ENCODE measurements around the gene SMARCA1. TPM values are rescaled to one million over a fixed set of nuclear protein-coding genes. Genes with fewer than 3 reads are reported as not detected.

Gene SMARCA1
- total and polyA plus RNA-seq, 10 of the 15 experiments (the other 5 are each of a cell fraction or from before 2014, with no cell fraction given), result 0.02 to 0.31 (median 0.08) TPM; not detected in 3

- SMC1A ChIA-PET (ENCODE audit: uncharacterized antibody, unreplicated experiment), result interaction anchor here (1.6 kb wide), 1 partner anchor 15 kb away, joined by 3 read pairs; no protein-coding TSS in a partner anchor
- no TSS peak for BruUV-seq (replicated peaks)
- POLR2A ChIA-PET, result no interaction called here
- Histone ChIP-seq H3K27me3 (replicated peaks in 1 of 2; ENCODE audit: control insufficient read depth in 2 of 2, insufficient read depth in 2 of 2, low read length in 1 of 2) (no peaks in the 10 kb centered on the region), H3K36me3 (ENCODE audit: control insufficient read depth in 2 of 2, insufficient read depth in 2 of 2, low read length in 1 of 2) (no peaks in the 10 kb centered on the region), H3K79me2 (ENCODE audit: control insufficient read depth, insufficient read depth, low read length) (no peaks in the 10 kb centered on the region), H4K20me1 (ENCODE audit: control insufficient read depth, insufficient read depth) (no peaks in the 10 kb centered on the region), H3K4me2 (ENCODE audit: control insufficient read depth, insufficient read depth) (no peak overlapping the region), H3K9me3 (replicated peaks; ENCODE audit: control insufficient read depth, insufficient read depth, low read length) (no peaks in the 10 kb centered on the region), H3K4me1 (ENCODE audit: control insufficient read depth, insufficient read depth, low read length) (no peaks in the 10 kb centered on the region), H3K9ac (ENCODE audit: control insufficient read depth, insufficient read depth, low read length) (no peak overlapping the region), H2AFZ (ENCODE audit: control insufficient read depth, low read depth, low read length) (no peak overlapping the region), H3K27ac (ENCODE audit: control insufficient read depth, insufficient read depth) (no peak overlapping the region), H3K4me3 (no peak overlapping the region)
- FAIRE-seq (no peak), ATAC-seq (no peak), DNase-seq (ENCODE audit: low read depth, low spot score) (no peak)
- TF ChIP-seq, protein P1, sequence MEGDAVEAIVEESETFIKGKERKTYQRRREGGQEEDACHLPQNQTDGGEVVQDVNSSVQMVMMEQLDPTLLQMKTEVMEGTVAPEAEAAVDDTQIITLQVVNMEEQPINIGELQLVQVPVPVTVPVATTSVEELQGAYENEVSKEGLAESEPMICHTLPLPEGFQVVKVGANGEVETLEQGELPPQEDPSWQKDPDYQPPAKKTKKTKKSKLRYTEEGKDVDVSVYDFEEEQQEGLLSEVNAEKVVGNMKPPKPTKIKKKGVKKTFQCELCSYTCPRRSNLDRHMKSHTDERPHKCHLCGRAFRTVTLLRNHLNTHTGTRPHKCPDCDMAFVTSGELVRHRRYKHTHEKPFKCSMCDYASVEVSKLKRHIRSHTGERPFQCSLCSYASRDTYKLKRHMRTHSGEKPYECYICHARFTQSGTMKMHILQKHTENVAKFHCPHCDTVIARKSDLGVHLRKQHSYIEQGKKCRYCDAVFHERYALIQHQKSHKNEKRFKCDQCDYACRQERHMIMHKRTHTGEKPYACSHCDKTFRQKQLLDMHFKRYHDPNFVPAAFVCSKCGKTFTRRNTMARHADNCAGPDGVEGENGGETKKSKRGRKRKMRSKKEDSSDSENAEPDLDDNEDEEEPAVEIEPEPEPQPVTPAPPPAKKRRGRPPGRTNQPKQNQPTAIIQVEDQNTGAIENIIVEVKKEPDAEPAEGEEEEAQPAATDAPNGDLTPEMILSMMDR (IDR thresholded peaks at IDR 0.05 in 2 of 3, conservative IDR thresholded peaks at IDR 0.05 in 1 of 3; ENCODE audit: control insufficient read depth in 2 of 3, extremely low read depth in 1 of 3, insufficient read depth in 1 of 3, low read depth in 3 of 3, low read length in 3 of 3), result peak in 1 of 3 experiments; percentile 13; a peak in 2 of 6 replicates
- no peak for TF ChIP-seq IKZF2 (IDR thresholded peaks at IDR 0.05)
- in situ Hi-C loops (cut with MboI), result no loop called here
- CTCF ChIA-PET, result interaction anchor here (0.5 kb wide), 1 partner anchor 135 kb away, joined by 3 read pairs; no protein-coding TSS in a partner anchor
- WGBS (ENCODE audit: insufficient coverage, insufficient replicate concordance, low lambda C conversion rate, missing lambda C conversion rate), result 11% methylated on average over 3 of the region's 3 CpGs
- intact Hi-C loops (cut with micrococcal nuclease; ENCODE audit: unreplicated experiment), result no loop called here
- RAD21 ChIA-PET (ENCODE audit: unreplicated experiment), result no interaction called here
These were observed 60.6 kb downstream of the SMARCA1 start for GRCh38 chrX:129462707-129463106.

- Histone ChIP-seq H3K9ac (ENCODE audit: control insufficient read depth, insufficient read depth, low read length) (no peak overlapping the region), H3K4me2 (ENCODE audit: control insufficient read depth, insufficient read depth) (no peak overlapping the region), H3K27ac (ENCODE audit: control insufficient read depth, insufficient read depth) (no peak overlapping the region), H2AFZ (ENCODE audit: control insufficient read depth, low read depth, low read length) (no peak overlapping the region), H3K9me3 (replicated peaks; ENCODE audit: control insufficient read depth, insufficient read depth, low read length) (no peaks in the 10 kb centered on the region), H3K4me1 (ENCODE audit: control insufficient read depth, insufficient read depth, low read length) (no peaks in the 10 kb centered on the region), H3K36me3 (ENCODE audit: control insufficient read depth in 2 of 2, insufficient read depth in 2 of 2, low read length in 1 of 2) (no peaks in the 10 kb centered on the region), H3K4me3 (no peak overlapping the region), H4K20me1 (ENCODE audit: control insufficient read depth, insufficient read depth) (no peaks in the 10 kb centered on the region), H3K27me3 (replicated peaks in 1 of 2; ENCODE audit: control insufficient read depth in 2 of 2, insufficient read depth in 2 of 2, low read length in 1 of 2) (no peaks in the 10 kb centered on the region), H3K79me2 (ENCODE audit: control insufficient read depth, insufficient read depth, low read length) (no peaks in the 10 kb centered on the region)
- in situ Hi-C loops (cut with MboI) (no loop called here), intact Hi-C loops (cut with micrococcal nuclease; ENCODE audit: unreplicated experiment) (no loop called here)
- no peak for DNase-seq (ENCODE audit: low read depth, low spot score)
- SMC1A ChIA-PET (ENCODE audit: uncharacterized antibody, unreplicated experiment), result no interaction called here
- BruUV-seq (replicated peaks), result no TSS peak
- FAIRE-seq, result no peak
- WGBS (ENCODE audit: insufficient coverage, insufficient replicate concordance, low lambda C conversion rate, missing lambda C conversion rate), result 0% methylated on average over 3 of the region's 3 CpGs
- RAD21 ChIA-PET (ENCODE audit: unreplicated experiment), result no interaction called here
- no peak for ATAC-seq
- POLR2A ChIA-PET, result no interaction called here
- CTCF ChIA-PET, result interaction anchor here (1.8 kb wide), 1 partner anchor 10 kb away, joined by 3 read pairs; no protein-coding TSS in a partner anchor
- TF ChIP-seq RAD51 (IDR thresholded peaks at IDR 0.05) (no peak), CEBPB (IDR thresholded peaks at IDR 0.05; ENCODE audit: borderline replicate concordance in 1 of 2, low read depth in 2 of 2, low read length in 2 of 2) (no peak), IKZF2 (IDR thresholded peaks at IDR 0.05) (no peak), RB1 (IDR thresholded peaks at IDR 0.05; ENCODE audit: borderline replicate concordance) (no peak), SREBF1 (IDR thresholded peaks at IDR 0.05; ENCODE audit: low read length) (no peak), ATF7 (IDR thresholded peaks at IDR 0.05; ENCODE audit: low read depth) (no peak), TBL1XR1 (IDR thresholded peaks at IDR 0.05; ENCODE audit: low read depth, low read length) (no peak)
- TF ChIP-seq, protein P2, sequence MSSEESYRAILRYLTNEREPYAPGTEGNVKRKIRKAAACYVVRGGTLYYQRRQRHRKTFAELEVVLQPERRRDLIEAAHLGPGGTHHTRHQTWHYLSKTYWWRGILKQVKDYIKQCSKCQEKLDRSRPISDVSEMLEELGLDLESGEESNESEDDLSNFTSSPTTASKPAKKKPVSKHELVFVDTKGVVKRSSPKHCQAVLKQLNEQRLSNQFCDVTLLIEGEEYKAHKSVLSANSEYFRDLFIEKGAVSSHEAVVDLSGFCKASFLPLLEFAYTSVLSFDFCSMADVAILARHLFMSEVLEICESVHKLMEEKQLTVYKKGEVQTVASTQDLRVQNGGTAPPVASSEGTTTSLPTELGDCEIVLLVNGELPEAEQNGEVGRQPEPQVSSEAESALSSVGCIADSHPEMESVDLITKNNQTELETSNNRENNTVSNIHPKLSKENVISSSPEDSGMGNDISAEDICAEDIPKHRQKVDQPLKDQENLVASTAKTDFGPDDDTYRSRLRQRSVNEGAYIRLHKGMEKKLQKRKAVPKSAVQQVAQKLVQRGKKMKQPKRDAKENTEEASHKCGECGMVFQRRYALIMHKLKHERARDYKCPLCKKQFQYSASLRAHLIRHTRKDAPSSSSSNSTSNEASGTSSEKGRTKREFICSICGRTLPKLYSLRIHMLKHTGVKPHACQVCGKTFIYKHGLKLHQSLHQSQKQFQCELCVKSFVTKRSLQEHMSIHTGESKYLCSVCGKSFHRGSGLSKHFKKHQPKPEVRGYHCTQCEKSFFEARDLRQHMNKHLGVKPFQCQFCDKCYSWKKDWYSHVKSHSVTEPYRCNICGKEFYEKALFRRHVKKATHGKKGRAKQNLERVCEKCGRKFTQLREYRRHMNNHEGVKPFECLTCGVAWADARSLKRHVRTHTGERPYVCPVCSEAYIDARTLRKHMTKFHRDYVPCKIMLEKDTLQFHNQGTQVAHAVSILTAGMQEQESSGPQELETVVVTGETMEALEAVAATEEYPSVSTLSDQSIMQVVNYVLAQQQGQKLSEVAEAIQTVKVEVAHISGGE (CRISPR knock-in tag; IDR thresholded peaks at IDR 0.05), result no peak
These were observed 61.4 kb downstream of the SMARCA1 start for GRCh38 chrX:129461801-129462456.

All from GM12878 (cell line).